ENCODE results near the gene TACC2. TPM values are rescaled to one million over a fixed set of nuclear protein-coding genes. Genes with fewer than 3 reads are reported as not detected.

Gene TACC2
- total and polyA plus RNA-seq, 9 of the 15 experiments (the other 6 are each of a cell fraction or from before 2014, with no cell fraction given) = under 0.01 to 0.35 (median 0.03) TPM; not detected in 6

DNA sequence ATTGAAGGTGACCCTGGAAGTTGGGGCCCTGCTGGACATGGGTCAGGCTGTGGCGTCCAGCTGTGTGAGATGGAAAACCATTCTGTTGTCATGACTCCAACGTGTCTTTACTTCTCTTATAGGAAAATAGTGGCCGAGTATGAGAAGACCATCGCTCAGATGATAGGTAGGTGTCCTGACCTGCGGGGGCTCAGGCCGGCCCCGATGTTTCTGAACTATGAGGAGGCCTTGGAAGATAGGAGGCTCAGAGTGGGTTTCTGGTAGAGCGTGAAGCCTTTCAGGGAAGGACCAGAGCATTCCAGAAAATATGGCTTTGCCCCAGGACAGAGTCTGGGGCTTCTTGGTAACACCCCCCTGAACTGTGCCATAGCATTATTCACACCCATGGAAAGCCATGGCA, 252.9 kb downstream of the TACC2 start (continued):
- no peak for TF ChIP-seq ZNF263 (CRISPR knock-in tag; IDR thresholded peaks at IDR 0.05; ENCODE audit: borderline replicate concordance)
- TF ChIP-seq, protein P1, sequence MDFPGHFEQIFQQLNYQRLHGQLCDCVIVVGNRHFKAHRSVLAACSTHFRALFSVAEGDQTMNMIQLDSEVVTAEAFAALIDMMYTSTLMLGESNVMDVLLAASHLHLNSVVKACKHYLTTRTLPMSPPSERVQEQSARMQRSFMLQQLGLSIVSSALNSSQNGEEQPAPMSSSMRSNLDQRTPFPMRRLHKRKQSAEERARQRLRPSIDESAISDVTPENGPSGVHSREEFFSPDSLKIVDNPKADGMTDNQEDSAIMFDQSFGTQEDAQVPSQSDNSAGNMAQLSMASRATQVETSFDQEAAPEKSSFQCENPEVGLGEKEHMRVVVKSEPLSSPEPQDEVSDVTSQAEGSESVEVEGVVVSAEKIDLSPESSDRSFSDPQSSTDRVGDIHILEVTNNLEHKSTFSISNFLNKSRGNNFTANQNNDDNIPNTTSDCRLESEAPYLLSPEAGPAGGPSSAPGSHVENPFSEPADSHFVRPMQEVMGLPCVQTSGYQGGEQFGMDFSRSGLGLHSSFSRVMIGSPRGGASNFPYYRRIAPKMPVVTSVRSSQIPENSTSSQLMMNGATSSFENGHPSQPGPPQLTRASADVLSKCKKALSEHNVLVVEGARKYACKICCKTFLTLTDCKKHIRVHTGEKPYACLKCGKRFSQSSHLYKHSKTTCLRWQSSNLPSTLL (IDR thresholded peaks at IDR 0.05) = no peak
- TF ChIP-seq, protein P2, sequence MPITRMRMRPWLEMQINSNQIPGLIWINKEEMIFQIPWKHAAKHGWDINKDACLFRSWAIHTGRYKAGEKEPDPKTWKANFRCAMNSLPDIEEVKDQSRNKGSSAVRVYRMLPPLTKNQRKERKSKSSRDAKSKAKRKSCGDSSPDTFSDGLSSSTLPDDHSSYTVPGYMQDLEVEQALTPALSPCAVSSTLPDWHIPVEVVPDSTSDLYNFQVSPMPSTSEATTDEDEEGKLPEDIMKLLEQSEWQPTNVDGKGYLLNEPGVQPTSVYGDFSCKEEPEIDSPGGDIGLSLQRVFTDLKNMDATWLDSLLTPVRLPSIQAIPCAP (CRISPR knock-in tag; IDR thresholded peaks at IDR 0.05; ENCODE audit: borderline replicate concordance) = no peak
- TF ChIP-seq KAT7 (CRISPR knock-in tag; IDR thresholded peaks at IDR 0.05; ENCODE audit: borderline replicate concordance) = no peak
- no peak for TF ChIP-seq ZSCAN32 (CRISPR knock-in tag; IDR thresholded peaks at IDR 0.05)
- no peak for TF ChIP-seq PHF8 (IDR thresholded peaks at IDR 0.05; ENCODE audit: borderline replicate concordance, low read length)

DNA sequence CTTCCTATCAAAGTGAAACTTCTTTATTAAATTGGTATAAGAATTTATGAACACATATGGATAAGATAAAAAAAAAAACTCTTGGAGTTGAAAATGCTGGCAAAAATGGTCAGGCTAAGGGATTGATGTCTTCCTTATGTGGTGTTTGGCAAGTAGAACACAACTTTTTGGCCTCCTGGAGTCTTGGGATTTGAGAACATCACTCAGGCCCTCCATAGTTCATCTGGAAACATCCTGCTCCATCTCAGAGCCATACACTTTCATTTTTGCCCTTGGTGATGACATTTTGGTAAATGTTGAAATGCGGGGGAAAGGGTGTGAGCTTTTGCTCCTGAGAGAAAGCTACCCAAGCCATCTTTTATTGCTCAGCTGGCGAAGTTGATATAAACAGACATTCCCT, 254.6 kb downstream of the TACC2 start:
- H3K4me1 ChIP-seq (replicated peaks in 1 of 2; ENCODE audit: control insufficient read depth in 2 of 2, insufficient read depth in 2 of 2, low read length in 2 of 2) = no peaks in the 10 kb centered on the region
- H3K36me3 ChIP-seq (ENCODE audit: control insufficient read depth, insufficient read depth, low read length) = no peaks in the 10 kb centered on the region
- H2AFZ ChIP-seq (ENCODE audit: low read depth, low read length) = no peak overlapping the region
- WGBS (ENCODE audit: insufficient coverage, low coverage, missing lambda C conversion rate) = 6% methylated on average over 2 of the region's 2 CpGs
- ChIA-PET CTCF (ENCODE audit: low intra/inter-chr PET ratio) (no interaction called here), POLR2A (no interaction called here)
- H3K79me2 ChIP-seq (ENCODE audit: control insufficient read depth, insufficient read depth, low read length) = no peaks in the 10 kb centered on the region
- peaks cover 0 to 28% of the 10 kb centered on the region in 2 experiments; a peak in 3 of 5 replicates for H3K27me3 ChIP-seq (ENCODE audit: control insufficient read depth in 2 of 2, insufficient read depth in 2 of 2, low read length in 2 of 2)
- no peaks in the 10 kb centered on the region for H4K20me1 ChIP-seq (replicated peaks; ENCODE audit: control insufficient read depth, insufficient read depth, low read length)
- H3K9me1 ChIP-seq (ENCODE audit: control insufficient read depth, insufficient read depth, low read length) = no peaks in the 10 kb centered on the region
- FAIRE-seq (no peak), ATAC-seq (no peak), DNase-seq (ENCODE audit: extremely low read depth in 1 of 4, low spot score in 3 of 4) (no peak)
- no peaks in the 10 kb centered on the region for H3K9me3 ChIP-seq (replicated peaks; ENCODE audit: control insufficient read depth, insufficient read depth, low read depth, low read length)
- H3K9ac ChIP-seq (ENCODE audit: insufficient read depth in 1 of 2, low read depth in 2 of 2, low read length in 2 of 2) = no peak overlapping the region
- H3K4me3 ChIP-seq = no peak overlapping the region
- intact Hi-C loops (cut with micrococcal nuclease) (no loop called here), in situ Hi-C loops (cut with MboI) (no loop called here)
- no TSS peak for BruUV-seq (replicated peaks)
- no peak overlapping the region for H3K4me2 ChIP-seq (ENCODE audit: insufficient read depth, low read length)
- H3K27ac ChIP-seq (ENCODE audit: extremely low read depth, low read depth, low read length) = no peak overlapping the region
- TF ChIP-seq HNRNPLL (IDR thresholded peaks at IDR 0.05; ENCODE audit: low read depth, low read length, poor library complexity, severe bottlenecking) = no peak
- TF ChIP-seq, protein P3, sequence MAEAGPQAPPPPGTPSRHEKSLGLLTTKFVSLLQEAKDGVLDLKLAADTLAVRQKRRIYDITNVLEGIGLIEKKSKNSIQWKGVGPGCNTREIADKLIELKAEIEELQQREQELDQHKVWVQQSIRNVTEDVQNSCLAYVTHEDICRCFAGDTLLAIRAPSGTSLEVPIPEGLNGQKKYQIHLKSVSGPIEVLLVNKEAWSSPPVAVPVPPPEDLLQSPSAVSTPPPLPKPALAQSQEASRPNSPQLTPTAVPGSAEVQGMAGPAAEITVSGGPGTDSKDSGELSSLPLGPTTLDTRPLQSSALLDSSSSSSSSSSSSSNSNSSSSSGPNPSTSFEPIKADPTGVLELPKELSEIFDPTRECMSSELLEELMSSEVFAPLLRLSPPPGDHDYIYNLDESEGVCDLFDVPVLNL (CRISPR knock-in tag; IDR thresholded peaks at IDR 0.05; ENCODE audit: low read depth) = no peak
- TF ChIP-seq, protein P4, sequence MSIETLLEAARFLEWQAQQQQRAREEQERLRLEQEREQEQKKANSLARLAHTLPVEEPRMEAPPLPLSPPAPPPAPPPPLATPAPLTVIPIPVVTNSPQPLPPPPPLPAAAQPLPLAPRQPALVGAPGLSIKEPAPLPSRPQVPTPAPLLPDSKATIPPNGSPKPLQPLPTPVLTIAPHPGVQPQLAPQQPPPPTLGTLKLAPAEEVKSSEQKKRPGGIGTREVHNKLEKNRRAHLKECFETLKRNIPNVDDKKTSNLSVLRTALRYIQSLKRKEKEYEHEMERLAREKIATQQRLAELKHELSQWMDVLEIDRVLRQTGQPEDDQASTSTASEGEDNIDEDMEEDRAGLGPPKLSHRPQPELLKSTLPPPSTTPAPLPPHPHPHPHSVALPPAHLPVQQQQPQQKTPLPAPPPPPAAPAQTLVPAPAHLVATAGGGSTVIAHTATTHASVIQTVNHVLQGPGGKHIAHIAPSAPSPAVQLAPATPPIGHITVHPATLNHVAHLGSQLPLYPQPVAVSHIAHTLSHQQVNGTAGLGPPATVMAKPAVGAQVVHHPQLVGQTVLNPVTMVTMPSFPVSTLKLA (conservative IDR thresholded peaks at IDR 0.05) = no peak
- no peak for TF ChIP-seq NCOA6 (IDR thresholded peaks at IDR 0.05)
- no peak for TF ChIP-seq ATF1 (CRISPR knock-in tag; IDR thresholded peaks at IDR 0.05)
- no peak for TF ChIP-seq ATF1 (tag; IDR thresholded peaks at IDR 0.05)
- no peak for TF ChIP-seq ZNF695 (CRISPR knock-in tag; IDR thresholded peaks at IDR 0.05)
- no peak for TF ChIP-seq ZNF830 (CRISPR knock-in tag; IDR thresholded peaks at IDR 0.05)
- no peak for TF ChIP-seq EGR1 (conservative IDR thresholded peaks at IDR 0.05)
- TF ChIP-seq FUS (optimal IDR thresholded peaks at IDR 0.05; ENCODE audit: low read depth, low read length) = no peak
- no peak for TF ChIP-seq DPF2 (IDR thresholded peaks at IDR 0.05)
- no peak for TF ChIP-seq ZSCAN32 (CRISPR knock-in tag; IDR thresholded peaks at IDR 0.05)
- TF ChIP-seq GABPB1 (CRISPR knock-in tag; IDR thresholded peaks at IDR 0.05) = no peak
- no peak for TF ChIP-seq ZNF253 (CRISPR knock-in tag; conservative IDR thresholded peaks at IDR 0.05)
